Ishikawa (cell line): ENCODE data around the gene PTPRM.

Experiments used
- CEBPB ChIP-seq: IDR thresholded peaks from 2 replicates; pipeline ENCODE4 v1.6.1; 2012
- EGR1 ChIP-seq: IDR thresholded peaks from 2 replicates; pipeline ENCODE4 v1.6.1; 2012
- EP300 ChIP-seq: IDR thresholded peaks from 2 replicates; pipeline ENCODE4 v1.6.1; 2012; ENCODE audit warnings: borderline replicate concordance
- RAD21 ChIP-seq: IDR thresholded peaks from 2 replicates; pipeline ENCODE4 v1.6.1; 2012; ENCODE audit warnings: low read depth
- TCF12 ChIP-seq: IDR thresholded peaks from 2 replicates; pipeline ENCODE4 v1.6.1; 2012; ENCODE audit warnings: low read depth
- TEAD4 ChIP-seq: IDR thresholded peaks from 2 replicates; pipeline ENCODE4 v1.6.1; 2012

GRCh38 chr18:8073167-8073566, 506.1 kb downstream of the PTPRM start:
- no peak for TF ChIP-seq TCF12
- no peak for TF ChIP-seq EGR1
- TF ChIP-seq EP300, result no peak
- TF ChIP-seq TEAD4, result no peak
- TF ChIP-seq CEBPB, result no peak
- no peak for TF ChIP-seq RAD21
